Kidney epithelial cell (primary cell): Measurements from ENCODE around the gene VTI1A. TPM values are rescaled to one million over a fixed set of nuclear protein-coding genes. Genes with fewer than 3 reads are reported as not detected.

Experiments
- DNase-seq: peaks from one replicate; pipeline ENCODE4 v3.0.0-alpha.2; 2010; ENCODE audit warnings: low read depth
- H3K27me3 ChIP-seq: 2 replicates; pipeline ENCODE4 v1.6.0; 2011; ENCODE audit warnings: low read length; ENCODE audit not compliant: control insufficient read depth, insufficient read depth
- H3K36me3 ChIP-seq: 2 replicates; pipeline ENCODE4 v1.5.1; 2011; ENCODE audit warnings: low read length; ENCODE audit not compliant: control insufficient read depth, insufficient read depth
- H3K4me3 ChIP-seq: 2 replicates; pipeline ENCODE4 v1.5.1; 2011; ENCODE audit warnings: low read depth, mild to moderate bottlenecking, control low read depth, low read length
- CTCF ChIP-seq: IDR thresholded peaks from 2 replicates; pipeline ENCODE4 v1.5.1; 2011; ENCODE audit warnings: mild to moderate bottlenecking, moderate library complexity, low read length, control low read depth, inconsistent platforms; ENCODE audit not compliant: insufficient read depth, poor library complexity, severe bottlenecking
- total RNA-seq: library from RNA; depleted of rRNA; stranded (reverse); fragments of >200 nt; gene quantifications from 2 replicates; pipeline ENCODE4 v1.2.3, GENCODE V29; 2015

The VTI1A gene
- total RNA-seq, 1 donor from 2014 or later = 45.7 TPM

DNA sequence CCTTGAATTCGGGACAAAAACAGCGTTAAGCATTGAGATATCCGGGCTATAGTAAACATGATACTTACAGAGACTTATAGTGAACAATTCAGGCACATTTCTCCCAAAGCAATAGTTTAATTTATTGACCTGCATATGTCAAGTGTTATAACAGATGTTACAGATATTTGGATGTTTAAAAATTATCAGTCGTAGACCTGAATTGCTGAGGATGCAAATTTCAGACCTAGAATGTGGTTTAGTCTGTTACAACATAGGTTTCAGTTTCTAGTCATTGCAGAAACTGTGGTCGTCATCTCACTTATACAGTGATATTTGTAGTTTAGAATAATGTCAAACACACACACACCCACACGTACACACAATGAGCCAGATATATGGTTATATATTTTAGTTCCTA, 85.2 kb downstream of the VTI1A start:
- Histone ChIP-seq H3K27me3 (no peaks in the 10 kb centered on the region), H3K4me3 (no peak overlapping the region), H3K36me3 (no peaks in the 10 kb centered on the region)
- no peak for DNase-seq
- TF ChIP-seq CTCF = no peak

DNA sequence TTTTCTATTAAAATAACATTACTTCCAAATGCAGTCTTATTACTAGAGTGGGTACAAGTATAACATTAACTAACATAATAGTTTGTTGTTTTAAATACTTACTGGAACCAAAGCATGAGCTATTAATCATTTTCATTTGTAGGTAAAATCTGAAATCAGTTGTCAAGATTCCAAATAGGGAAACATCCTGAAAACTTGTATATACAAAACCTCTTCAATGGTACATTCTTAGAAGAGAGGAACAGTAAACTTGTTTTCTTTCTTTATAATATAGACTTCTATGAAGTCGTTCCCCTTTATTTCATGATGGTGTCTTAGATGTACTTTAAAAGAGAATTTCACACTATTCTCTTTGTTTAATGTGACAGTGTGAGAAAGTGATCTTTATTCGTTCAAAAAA, 85.9 kb downstream of the VTI1A start:
- Histone ChIP-seq H3K4me3 (no peak overlapping the region), H3K36me3 (no peaks in the 10 kb centered on the region), H3K27me3 (no peaks in the 10 kb centered on the region)
- DNase-seq = no peak
- no peak for TF ChIP-seq CTCF

- Histone ChIP-seq H3K4me3 (no peak overlapping the region), H3K27me3 (no peaks in the 10 kb centered on the region), H3K36me3 (no peaks in the 10 kb centered on the region)
- DNase-seq = no peak
- TF ChIP-seq CTCF = no peak
Observed at GRCh38 chr10:112533916-112534315, 86.9 kb downstream of the VTI1A start.

- Histone ChIP-seq H3K4me3 (no peak overlapping the region), H3K36me3 (no peaks in the 10 kb centered on the region), H3K27me3 (no peaks in the 10 kb centered on the region)
- DNase-seq = no peak
- no peak for TF ChIP-seq CTCF
Observed at GRCh38 chr10:112535531-112535951, 88.5 kb downstream of the VTI1A start.

GRCh38 chr10:112536663-112537062, 89.6 kb downstream of the VTI1A start:
- DNase-seq = no peak
- Histone ChIP-seq H3K27me3 (no peaks in the 10 kb centered on the region), H3K4me3 (no peak overlapping the region), H3K36me3 (no peaks in the 10 kb centered on the region)
- TF ChIP-seq CTCF = no peak

GRCh38 chr10:112538168-112538567, 91.2 kb downstream of the VTI1A start:
- Histone ChIP-seq H3K4me3 (no peak overlapping the region), H3K36me3 (no peaks in the 10 kb centered on the region), H3K27me3 (no peaks in the 10 kb centered on the region)
- DNase-seq = no peak
- no peak for TF ChIP-seq CTCF
